ENCODE results near the gene SLC46A3.
"Not testable (repeated sequence)": the region's sequence is repeated elsewhere in the genome, so short reads cannot be mapped to it uniquely, and the experiment has no call there.

Gene SLC46A3

GRCh38 chr13:28730762-28731161 is 12.0 kb upstream of the SLC46A3 start:
- no peak for DNase-seq (ENCODE audit: low read depth)

DNA sequence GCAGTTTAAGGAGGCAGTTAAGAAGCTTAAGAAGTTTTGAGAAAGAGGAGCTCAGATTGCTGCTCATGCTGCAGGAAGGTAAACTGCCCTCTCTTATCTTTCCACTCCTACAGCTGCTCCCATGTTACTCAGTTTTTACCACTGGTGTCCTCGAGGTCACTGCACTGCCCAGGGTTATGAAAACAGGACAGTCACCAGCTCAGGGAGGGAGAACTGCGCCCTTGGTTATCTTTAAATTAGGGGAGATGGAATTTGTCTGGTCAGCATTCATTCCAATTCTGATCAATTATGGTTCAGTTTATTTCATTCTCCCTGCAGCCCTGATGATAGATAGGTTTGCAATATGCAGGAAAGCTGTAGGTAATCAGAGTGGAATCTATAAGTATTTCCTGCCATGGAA is 10.8 kb upstream of the SLC46A3 start:
- no peak for DNase-seq (ENCODE audit: low read depth)

DNA sequence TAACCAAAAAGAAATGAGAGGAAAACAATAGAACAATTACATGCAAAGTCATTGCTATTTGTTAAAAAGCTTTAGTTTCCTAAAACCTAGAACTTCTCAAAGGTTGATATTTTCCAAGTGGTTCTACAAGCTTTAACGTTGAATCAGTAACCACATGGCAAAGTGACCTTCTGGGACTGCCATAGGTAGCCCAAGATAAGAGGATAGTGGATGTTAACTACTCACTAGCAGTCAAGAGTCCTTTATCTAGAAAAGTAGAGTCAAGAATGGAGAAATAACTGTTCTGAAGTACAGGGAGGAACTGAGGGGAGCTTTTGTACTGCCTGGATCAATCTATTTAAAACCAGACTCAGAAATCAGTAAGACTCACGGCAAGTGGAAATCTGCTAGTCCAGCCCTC is 9.9 kb upstream of the SLC46A3 start:
- no peak for DNase-seq (ENCODE audit: low read depth)

DNA sequence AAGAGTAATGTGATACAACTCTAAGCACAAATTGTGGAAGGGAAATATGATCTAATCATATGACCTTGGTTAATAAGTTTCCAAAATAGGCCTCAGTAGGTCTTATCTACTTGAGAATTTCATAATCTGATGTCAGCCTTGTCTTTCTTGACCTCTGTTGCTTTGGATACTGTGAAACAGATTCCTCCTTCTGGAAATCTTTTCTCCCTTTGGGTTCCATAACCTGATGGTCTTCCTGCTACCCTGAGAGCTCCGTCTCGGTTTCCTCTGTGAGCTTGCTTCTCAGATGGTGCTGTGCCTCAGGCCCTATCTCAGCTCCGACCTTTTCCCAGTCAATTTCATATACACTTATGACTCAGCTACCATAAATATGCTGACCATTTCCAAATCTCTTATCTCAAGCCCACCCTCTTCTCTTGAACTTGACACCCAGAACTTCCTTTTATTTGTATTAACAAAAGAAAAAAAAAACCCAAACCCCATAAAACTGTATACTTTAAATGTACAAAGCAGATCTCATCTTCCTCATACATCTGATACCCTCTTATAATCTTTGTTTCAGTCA is 6.4 kb upstream of the SLC46A3 start:
- no peak for DNase-seq (ENCODE audit: low read depth)

- no peak for DNase-seq (ENCODE audit: low read depth)
Observed at GRCh38 chr13:28723806-28724205, 5.0 kb upstream of the SLC46A3 start.

- no peak for DNase-seq (ENCODE audit: low read depth)
Observed at GRCh38 chr13:28719227-28720055, 671 bp upstream of the SLC46A3 start.

DNA sequence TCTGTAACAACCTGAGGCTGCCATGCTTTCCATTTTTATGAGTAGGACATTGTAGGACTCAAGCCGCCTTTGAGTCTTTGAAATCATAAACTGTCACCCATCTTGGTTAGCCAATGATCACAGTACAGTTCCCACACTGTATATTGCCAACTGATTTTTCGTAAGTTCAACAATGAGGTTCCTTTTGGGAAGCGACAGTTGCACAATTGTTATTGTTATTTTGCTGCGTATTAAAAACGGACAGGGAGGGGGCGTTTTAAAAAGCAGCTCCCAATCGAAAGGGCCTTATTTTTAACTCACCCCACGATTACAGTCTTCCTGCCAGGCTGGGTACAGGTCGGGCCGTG is 601 bp downstream of the SLC46A3 start:
- DNase-seq (ENCODE audit: low read depth), result no peak

DNA sequence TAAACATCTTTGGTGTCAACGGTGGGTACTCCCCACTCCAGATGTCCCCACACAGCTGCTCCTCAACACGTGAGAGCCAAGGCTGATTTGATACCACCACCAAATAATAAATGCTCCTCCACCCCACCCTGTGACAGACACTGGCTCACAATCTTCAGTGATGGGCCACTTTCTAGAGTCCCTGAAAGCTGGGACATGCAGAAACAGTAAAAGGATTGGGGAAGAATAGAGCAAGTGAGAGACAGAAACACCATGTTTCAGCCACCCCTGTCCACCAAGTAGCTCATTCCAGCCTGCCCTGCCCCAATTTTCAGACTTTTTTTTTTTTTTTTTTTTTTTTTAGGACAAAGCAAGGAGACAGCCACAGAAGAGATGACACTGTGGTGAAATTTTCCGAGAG is 1.6 kb downstream of the SLC46A3 start:
- no peak for DNase-seq (ENCODE audit: low read depth)

GRCh38 chr13:28716511-28716910 is 2.3 kb downstream of the SLC46A3 start:
- no peak for DNase-seq (ENCODE audit: low read depth)

- DNase-seq (ENCODE audit: low read depth), result no peak
Observed at GRCh38 chr13:28714651-28715050, 4.1 kb downstream of the SLC46A3 start.

GRCh38 chr13:28710161-28710560 is 8.6 kb downstream of the SLC46A3 start:
- no peak for DNase-seq (ENCODE audit: low read depth)

- no peak for DNase-seq (ENCODE audit: low read depth)
Observed at GRCh38 chr13:28707629-28708427, 10.9 kb downstream of the SLC46A3 start.

DNA sequence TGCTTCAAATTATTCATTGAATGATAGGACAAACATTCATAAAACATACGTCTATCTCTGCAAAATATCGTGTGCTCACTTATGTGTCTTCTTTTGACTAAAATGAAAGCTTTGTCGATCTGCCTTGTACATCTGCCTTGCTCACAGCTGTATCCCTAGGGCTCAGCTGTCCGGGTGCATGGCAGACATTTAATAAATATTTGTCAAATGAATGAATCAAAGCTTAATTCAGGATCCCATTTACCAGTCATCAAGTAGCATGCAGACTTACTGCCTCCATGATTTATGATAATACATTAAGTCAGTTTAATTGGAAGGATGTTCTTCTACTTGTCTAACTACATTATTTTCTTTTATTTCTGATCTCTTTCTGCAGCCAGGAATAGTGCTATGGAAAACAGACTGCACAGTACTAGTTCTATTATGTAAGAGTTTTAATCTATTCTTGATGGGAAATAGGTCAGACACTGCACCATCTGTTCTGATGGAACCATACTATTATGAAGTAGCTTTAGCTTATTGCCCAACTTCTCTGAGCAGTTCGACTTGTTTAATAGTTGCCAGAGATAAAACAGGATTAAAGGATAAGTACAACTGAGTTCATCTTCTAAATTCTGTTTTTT is 13.2 kb downstream of the SLC46A3 start:
- DNase-seq (ENCODE audit: low read depth), result no peak

- DNase-seq (ENCODE audit: low read depth), result no peak
Observed at GRCh38 chr13:28704919-28705318, 13.9 kb downstream of the SLC46A3 start.

GRCh38 chr13:28704282-28704681 is 14.5 kb downstream of the SLC46A3 start:
- DNase-seq (ENCODE audit: low read depth), result no peak

DNA sequence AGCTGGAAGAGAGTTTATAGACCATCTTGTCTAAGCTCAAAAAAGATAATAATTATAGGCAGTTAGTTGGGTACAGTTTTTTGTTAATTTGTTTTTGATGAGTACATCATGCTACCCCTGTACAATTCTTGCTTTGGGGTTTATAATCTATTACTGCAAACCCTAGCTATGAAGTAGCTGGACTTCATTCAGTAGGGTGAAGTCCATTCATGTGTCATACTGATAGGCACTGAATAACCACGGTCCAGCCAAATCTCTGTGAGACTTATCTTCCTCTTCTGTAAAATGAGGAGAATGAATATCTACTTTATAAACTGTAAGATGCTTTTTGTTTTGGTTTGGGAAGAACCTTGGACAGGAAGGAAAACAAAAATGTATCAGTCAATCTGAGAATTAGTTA is 19.5 kb downstream of the SLC46A3 start:
- no peak for DNase-seq (ENCODE audit: low read depth)

- no peak for DNase-seq (ENCODE audit: low read depth)
Observed at GRCh38 chr13:28697441-28697840, 21.3 kb downstream of the SLC46A3 start.

- DNase-seq (ENCODE audit: low read depth), result not testable (repeated sequence)
Observed at GRCh38 chr13:28693605-28694491, 24.9 kb downstream of the SLC46A3 start.

- no peak for DNase-seq (ENCODE audit: low read depth)
Observed at GRCh38 chr13:28685892-28686291, 32.9 kb downstream of the SLC46A3 start.

DNA sequence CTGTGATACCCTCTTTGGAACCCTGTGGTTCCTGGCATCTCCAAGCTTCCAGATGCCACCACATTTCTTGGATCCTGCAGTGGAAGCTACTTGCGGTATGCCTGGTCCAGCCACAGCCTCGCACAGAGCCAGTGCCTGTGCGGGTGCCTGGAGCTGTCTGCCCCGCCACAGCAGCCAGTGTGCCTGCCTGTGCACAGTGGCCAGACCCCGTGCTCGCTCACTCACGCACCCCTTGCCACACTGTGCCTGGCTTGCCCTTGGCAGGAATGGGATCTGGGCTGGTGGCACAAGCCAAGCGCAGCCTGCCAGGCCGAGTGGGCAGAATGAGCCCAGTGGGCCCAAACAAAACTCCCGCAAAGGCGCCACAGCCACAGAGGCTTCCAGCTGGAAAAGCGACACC is 33.7 kb downstream of the SLC46A3 start:
- no peak for DNase-seq (ENCODE audit: low read depth)

GRCh38 chr13:28684257-28684656 is 34.5 kb downstream of the SLC46A3 start:
- no peak for DNase-seq (ENCODE audit: low read depth)

DNA sequence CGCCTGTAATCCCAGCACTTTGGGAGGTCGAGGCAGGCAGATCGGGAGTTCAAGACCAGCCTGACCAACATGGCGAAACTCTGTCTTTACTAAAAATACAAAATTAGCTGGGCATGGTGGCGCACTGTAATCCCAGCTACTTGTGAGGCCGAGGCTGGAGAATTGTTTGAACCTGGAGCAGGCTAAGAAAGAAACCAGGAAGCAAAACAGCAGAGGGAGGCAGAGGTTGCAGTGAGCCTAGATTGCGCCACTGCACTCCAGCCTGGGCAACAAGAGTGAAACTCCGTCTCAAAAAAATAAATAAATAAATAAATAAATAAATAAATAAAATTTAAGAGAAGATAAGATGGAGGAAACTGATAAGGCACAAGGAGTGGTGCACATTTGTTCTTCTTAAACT is 35.6 kb downstream of the SLC46A3 start:
- not testable (repeated sequence) for DNase-seq (ENCODE audit: low read depth)

Measured in activated gamma-delta T cell treated with anti-CD3 and anti-CD28 coated beads, Interleukin-2, amount 50 U/mL, for 16 hours (primary cell).